ENCODE data around the gene EHF.

EHF gene

GRCh38 chr11:34654483-34655334 is 33.8 kb downstream of the EHF start:
- DNase-seq (ENCODE audit: low read depth), result peak; percentile 82
- TF ChIP-seq CTCF (conservative IDR thresholded peaks at IDR 0.05; ENCODE audit: control insufficient read depth, insufficient read depth, low read depth, low read length), result no peak
- H3K4me3 ChIP-seq (ENCODE audit: control insufficient read depth, low read depth, low read length), result no peak overlapping the region

- DNase-seq (ENCODE audit: low read depth), result peak; percentile 92
- TF ChIP-seq CTCF (conservative IDR thresholded peaks at IDR 0.05; ENCODE audit: control insufficient read depth, insufficient read depth, low read depth, low read length), result no peak
- H3K4me3 ChIP-seq (ENCODE audit: control insufficient read depth, low read depth, low read length), result no peak overlapping the region
Measured at GRCh38 chr11:34655335-34656008, 34.6 kb downstream of the EHF start.

- no peak overlapping the region for H3K4me3 ChIP-seq (ENCODE audit: control insufficient read depth, low read depth, low read length)
- peak; percentile 40 for DNase-seq (ENCODE audit: low read depth)
- no peak for TF ChIP-seq CTCF (conservative IDR thresholded peaks at IDR 0.05; ENCODE audit: control insufficient read depth, insufficient read depth, low read depth, low read length)
Measured at GRCh38 chr11:34656062-34656720, 35.3 kb downstream of the EHF start.

GRCh38 chr11:34658071-34659015 is 37.5 kb downstream of the EHF start:
- no peak overlapping the region for H3K4me3 ChIP-seq (ENCODE audit: control insufficient read depth, low read depth, low read length)
- TF ChIP-seq CTCF (conservative IDR thresholded peaks at IDR 0.05; ENCODE audit: control insufficient read depth, insufficient read depth, low read depth, low read length), result no peak
- DNase-seq (ENCODE audit: low read depth), result no peak

- no peak for DNase-seq (ENCODE audit: low read depth)
- no peak overlapping the region for H3K4me3 ChIP-seq (ENCODE audit: control insufficient read depth, low read depth, low read length)
- TF ChIP-seq CTCF (conservative IDR thresholded peaks at IDR 0.05; ENCODE audit: control insufficient read depth, insufficient read depth, low read depth, low read length), result no peak
Measured at GRCh38 chr11:34659096-34659733, 38.3 kb downstream of the EHF start.

All from fibroblast of mammary gland (primary cell).